ENCODE measurements around the gene APOA1.

Gene APOA1

GRCh38 chr11:116837231-116838091 lies at the start of gene APOA1:
Gene APOA1 (minus strand): TSS chr11:116837622. CDS start chr11:116837387, 235 bp downstream.
- DNase-seq = no peak

DNA sequence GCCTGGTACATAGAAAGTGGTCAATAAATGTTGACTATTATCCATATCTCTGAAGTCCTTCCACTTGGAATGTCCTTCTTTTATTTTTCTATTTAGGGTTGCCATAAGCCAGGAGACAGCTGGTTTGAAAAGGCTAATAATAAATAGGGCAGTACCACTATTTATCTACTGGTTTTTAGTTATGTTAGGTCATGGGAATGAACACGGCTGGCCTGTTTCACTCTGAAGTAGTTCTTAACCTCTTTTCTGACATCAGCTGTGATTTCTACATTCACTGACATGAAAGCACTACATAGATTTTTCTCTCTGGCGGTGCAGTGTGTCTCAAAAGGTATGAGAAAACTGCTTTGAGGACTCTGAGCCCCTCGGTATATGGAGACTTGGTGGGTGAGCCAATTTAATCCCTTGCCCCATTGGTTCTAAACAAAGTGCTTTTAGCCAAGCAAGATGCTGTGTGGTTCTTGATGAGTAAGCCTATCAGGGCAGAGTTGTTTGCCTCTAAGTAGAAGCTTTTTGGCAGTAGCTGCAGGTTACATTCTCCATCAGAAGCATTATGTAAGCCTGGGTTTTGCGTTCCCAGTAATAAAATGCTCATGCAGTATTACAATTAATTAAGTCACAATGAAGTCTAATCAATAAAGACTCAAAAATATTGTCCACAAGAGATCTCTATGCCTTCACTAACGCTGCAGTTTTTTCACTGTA lies 48.7 kb upstream of the APOA1 start:
- DNase-seq = no peak

DNA sequence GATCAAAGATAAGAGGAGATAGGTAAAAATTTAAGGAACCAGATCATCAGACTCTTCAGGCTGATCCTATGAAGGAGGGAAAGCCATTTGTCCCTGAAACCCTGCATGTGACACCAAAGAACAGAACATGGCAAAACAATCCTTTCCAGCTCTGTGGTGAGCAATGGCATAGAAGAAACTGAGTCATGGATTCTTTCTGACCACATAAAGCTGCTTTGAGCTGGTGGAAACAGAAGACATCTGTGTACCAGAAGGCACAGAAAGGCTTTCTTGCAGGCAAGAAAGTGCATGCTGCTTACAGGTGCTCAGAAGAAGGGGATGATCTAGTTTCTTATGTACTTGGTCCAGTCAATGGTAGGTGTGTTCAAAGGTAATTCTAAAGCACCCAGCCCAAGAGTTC lies 45.0 kb upstream of the APOA1 start:
- DNase-seq = no peak

DNA sequence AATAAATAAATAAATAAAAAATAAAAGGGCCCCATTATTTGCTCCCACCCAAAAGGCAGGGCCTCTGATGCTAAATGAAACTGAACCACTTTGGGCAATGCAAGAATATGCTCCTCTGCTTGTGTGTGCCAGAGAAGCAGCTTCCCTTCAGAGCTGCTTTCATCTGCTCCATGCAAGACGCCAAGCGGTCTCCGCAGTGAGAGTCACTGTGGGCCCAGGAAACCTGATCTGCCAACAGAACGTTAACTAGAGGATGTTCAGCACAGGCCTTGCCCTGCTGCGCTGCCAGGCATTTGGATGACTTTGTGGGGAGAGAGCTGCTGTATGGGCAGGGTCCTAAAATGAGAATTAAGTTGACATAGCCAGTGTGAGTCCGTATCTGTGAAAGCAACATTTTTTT lies 43.7 kb upstream of the APOA1 start:
- no peak for DNase-seq

DNA sequence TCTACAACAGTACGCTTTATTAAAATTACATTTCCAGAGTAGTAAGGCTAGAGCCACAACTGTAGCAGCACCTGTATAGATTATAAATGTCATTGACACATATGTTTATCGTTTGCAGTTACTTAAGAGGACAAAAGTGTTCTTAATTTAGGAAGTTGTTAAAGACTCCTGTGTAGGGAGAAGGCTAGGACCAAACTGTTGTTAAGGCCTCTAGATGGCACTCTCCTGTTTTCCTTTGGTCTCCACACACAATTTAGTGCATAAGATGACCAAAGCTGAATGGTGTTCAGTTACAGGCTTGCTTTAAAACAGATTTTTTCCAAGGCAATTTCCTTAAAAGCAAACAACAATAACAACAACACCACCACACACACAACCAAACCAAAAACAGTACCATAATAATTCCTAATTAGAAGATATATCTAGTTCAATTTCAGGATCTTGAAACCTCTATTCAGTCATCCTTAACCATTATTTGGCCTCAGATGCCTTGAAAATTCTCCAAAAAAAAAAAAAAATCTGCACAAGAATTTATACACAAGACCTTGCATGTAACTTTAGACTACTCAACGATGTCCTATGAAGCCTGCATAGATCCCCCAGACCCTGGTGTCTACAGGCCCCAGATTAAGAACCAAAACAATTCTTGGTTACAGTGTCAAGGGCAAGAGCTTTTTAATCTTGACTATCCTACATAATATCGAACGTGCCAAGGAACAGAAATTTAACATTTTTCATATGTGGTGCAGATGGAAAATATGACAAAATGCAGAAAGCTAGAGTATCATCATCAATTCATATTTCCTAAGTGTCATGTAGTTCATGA lies 42.6 kb upstream of the APOA1 start:
- DNase-seq = no peak

DNA sequence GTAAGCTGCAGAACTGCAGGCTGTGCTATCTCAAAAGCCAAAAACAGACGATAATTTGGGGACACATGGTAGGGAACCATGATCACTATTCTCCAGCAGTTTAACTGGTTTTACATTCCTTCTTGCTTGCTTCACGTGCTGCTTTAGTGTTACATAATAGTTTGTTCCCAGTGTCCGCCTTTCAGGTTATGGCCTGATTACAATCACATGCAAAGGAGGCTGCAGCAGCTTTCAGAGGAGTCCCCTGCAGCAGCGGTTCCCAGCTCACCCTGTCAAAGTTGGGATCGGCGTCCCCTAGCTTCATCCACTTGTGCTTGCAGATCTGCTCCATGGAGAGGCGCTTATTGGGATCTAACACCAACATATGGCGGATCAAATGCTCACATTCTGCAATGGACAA lies 39.2 kb upstream of the APOA1 start:
- DNase-seq = no peak

DNA sequence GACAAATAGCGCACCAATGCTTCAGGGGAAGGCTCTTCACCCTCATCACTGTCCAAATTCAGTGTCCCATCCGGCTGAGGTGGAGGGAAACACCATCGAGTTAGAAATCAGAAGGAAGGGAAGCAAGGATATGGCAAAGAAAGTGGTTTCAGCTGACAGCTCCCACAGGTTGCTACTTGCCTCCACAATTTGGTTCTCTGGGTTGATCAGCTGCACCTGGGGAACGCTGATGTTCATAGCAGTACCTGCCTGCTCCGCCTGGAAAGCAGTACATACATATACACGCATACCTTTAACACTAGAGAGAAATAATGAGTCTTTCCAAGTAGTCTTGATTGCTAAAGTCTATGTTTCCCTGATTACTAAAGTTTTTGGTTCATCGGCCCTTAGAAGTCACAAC lies 37.8 kb upstream of the APOA1 start:
- no peak for DNase-seq

GRCh38 chr11:116874251-116874650 lies 36.8 kb upstream of the APOA1 start:
- DNase-seq = no peak

DNA sequence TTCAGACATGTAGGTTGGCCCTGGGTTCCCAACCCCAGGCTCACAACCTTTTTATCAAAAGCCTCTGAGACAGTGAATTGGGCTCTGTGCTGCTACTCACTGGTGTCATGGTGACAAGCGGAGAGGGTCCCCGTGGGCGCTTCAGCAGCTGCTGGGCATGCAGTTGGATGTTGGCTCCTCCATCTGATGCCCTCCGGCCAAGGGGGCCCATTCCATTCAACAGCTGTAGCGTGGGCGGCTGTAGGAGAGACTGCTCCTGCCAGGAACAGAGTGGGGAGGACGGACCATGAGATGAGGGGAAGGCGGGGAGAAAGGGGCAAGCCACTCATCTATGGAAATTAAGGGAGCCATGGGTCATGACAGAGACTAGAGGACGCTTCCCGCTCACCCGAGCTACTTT lies 36.0 kb upstream of the APOA1 start:
- DNase-seq = no peak

DNA sequence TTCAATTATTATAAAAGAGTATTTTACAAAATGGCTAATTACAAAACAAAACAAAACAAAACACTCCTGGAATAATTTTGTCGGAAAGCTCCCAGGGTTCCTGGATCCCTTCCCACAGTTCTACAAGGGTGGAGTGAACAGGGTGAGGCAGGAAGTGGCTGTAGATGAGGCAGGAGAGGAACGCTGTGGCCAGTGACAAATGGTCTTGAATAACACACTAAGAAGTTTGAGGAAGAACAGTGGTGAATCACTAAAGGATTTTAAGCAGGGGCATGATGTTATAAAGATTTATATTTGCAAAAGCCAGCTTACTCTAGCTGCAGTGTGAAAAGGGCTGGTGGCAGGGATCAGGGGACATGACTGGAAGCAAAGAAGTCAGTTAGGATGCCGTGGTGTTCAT lies 33.8 kb upstream of the APOA1 start:
- DNase-seq = no peak

GRCh38 chr11:116870054-116870453 lies 32.6 kb upstream of the APOA1 start:
- no peak for DNase-seq

- DNase-seq = no peak
These were observed 32.2 kb upstream of the APOA1 start for GRCh38 chr11:116869610-116870009.

DNA sequence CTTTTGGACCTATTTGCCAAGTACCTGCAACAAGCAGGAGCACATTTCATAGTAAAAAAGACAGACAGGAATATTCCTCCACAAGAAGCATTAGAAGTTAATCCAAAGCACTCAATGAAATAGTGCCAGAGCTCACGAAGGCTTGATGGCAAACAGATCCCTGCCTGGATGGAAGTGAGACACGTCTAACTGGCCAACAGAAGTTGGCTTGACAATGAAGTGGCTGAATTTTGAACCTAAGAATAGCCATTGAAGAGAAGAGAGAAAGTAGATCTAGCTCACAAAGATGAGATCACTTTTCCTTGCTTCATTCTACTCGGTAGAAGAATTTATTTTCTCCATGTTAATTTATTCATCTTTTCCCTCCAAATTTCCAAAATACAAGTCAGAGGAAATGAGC lies 30.6 kb upstream of the APOA1 start:
- DNase-seq = no peak

DNA sequence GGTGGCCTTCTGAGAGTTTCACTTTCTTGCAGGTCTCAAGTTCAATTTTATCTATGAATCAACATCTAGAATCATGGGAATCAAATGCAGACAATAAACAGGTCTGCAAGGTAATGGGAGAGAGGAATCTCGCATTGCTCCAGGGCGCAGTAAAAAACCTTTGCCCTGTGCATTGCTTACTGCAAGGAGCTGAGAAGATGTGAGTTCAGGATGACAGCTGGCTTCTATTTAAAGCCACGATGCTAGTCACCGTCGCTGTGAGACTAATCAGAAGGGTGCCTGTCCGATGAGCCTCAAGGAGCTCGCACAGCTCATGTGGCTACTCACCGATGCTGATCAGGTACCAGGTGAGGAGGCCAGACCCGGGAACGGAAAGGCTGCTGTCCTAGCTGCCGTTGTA lies 30.2 kb upstream of the APOA1 start:
- no peak for DNase-seq

DNA sequence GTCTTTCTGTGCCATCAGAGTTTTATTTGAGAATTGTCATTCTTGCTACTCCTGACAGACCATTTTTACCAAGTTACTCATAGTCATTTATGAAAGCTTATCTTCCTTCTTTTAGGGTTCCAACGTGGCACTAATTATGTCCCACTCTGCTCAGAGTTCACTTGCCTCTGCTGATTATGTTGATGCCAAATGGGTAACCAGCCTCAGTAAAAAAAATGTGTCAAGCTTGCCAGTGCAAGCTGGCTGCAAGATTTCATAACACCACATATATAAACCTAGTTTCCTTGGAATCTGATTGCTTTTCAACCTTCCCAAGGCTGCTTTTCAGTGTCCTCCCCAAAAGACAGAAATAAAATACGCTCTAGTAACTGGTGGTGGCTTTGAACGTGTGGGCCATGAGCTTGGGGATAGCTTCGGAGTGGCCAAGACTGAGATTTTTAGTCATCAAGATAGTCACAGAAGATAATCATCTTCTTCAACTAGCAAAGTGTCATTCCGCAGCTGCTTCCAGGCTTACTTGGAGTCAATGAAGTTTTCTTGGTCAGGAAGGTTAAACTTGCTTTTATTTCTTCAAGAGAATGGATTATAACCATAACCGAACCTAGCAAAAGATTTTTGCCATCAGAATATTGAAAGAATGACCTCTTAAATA lies 29.5 kb upstream of the APOA1 start:
- no peak for DNase-seq

GRCh38 chr11:116865696-116866095 lies 28.3 kb upstream of the APOA1 start:
- no peak for DNase-seq

- no peak for DNase-seq
These were observed 27.1 kb upstream of the APOA1 start for GRCh38 chr11:116864531-116864930.

DNA sequence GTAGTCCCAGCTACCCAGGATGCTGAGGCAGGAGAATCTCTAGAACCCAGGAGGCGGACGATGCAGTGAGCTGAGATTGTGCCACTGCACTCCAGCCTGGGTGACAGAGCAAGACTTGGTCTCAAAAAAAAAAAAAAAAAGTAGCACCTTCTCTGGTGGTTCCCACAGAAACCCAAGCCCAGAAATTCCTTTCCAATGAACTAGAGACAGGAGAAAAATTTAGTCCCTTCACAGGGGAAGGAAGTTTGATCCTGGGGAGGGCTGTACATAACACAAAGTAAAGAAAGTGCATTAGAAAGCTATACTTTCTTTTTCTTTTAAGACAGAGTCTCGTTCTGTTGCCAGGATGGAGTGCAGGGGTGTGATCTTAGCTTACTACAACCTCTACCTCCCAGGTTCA lies 25.5 kb upstream of the APOA1 start:
- no peak for DNase-seq

DNA sequence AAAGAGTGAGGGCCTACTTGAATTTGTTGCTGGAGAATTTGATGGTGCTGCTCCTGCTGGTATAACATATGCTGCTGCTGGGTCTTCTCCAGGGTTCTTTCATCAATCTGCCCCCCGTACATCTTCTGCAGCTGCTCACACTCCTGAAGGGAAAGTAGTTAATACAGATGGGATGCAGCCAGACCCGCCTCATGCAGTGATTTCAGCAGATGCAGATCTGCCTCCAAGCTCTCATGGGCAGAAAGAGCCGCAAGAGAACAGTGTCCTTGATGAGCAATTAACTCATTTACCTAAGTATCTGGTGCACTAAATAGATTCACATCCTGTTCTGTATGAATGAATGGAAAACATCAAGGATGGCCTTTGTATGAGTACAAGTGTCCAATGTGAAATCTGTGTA lies 24.8 kb upstream of the APOA1 start:
- no peak for DNase-seq

- DNase-seq = no peak
These were observed 24.1 kb upstream of the APOA1 start for GRCh38 chr11:116861539-116861938.

- no peak for DNase-seq
These were observed 22.9 kb upstream of the APOA1 start for GRCh38 chr11:116860303-116860702.

DNA sequence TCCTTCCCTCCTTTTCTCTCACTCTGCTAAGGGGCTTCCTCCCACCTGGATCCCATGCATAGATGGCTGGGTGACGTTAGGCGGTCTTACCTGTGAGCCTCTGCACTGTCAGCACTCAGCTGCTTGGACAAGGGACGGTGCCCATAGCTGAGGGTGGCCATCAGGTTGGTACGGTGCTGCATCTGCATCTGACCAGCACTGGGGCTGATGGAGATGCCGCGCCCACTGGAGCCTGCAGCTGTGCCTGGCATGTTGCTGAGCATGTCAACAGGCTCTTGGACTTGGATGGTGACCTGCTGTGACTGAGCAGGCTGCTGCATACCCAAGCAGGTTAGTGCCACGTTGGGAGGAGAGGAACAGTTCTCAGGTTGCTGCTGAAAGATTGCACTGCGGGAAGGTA lies 21.8 kb upstream of the APOA1 start:
- no peak for DNase-seq

GRCh38 chr11:116857936-116858335 lies 20.5 kb upstream of the APOA1 start:
- no peak for DNase-seq

Data from stimulated activated CD4-positive, alpha-beta T cell treated with anti-CD3 and anti-CD28 coated beads, Interleukin-12 subunit alpha, Interleukin-12 subunit beta, amount 100 ng/mL, for 4 hours (primary cell).